Neural cell (in vitro differentiated cells): ENCODE measurements around the gene KRT33A.

Source experiments
- EZH2 ChIP-seq: fragments of 200-600, 300-800 bp; shearing (Covaris generic), sonication (generic); IDR thresholded peaks from 2 replicates; pipeline ENCODE4 v1.6.1; 2014; ENCODE audit warnings: antibody characterized with exemption, low read length, borderline replicate concordance, mild to moderate bottlenecking; ENCODE audit not compliant: insufficient read depth, poor library complexity, severe bottlenecking
- RAD21 ChIP-seq: fragments of 450-650 bp; conservative IDR thresholded peaks from 2 replicates; pipeline ENCODE4 v1.6.1; 2014; ENCODE audit warnings: antibody characterized with exemption, mild to moderate bottlenecking, moderate library complexity
- SMC3 ChIP-seq: fragments of 450-650 bp; conservative IDR thresholded peaks from 2 replicates; pipeline ENCODE4 v1.6.1; 2014; ENCODE audit warnings: antibody characterized with exemption, mild to moderate bottlenecking, moderate library complexity; ENCODE audit not compliant: poor library complexity
- TF ChIP-seq, protein P1 (sequence below): fragments of 450-650 bp; IDR thresholded peaks from 2 replicates; pipeline ENCODE4 v1.5.1; 2014; ENCODE audit warnings: antibody characterized with exemption, mild to moderate bottlenecking, moderate library complexity; ENCODE audit not compliant: poor library complexity, severe bottlenecking
- TF ChIP-seq, protein P2 (sequence below): IDR thresholded peaks from 2 replicates; pipeline ENCODE4 v1.6.1; 2012; ENCODE audit warnings: borderline replicate concordance

DNA sequence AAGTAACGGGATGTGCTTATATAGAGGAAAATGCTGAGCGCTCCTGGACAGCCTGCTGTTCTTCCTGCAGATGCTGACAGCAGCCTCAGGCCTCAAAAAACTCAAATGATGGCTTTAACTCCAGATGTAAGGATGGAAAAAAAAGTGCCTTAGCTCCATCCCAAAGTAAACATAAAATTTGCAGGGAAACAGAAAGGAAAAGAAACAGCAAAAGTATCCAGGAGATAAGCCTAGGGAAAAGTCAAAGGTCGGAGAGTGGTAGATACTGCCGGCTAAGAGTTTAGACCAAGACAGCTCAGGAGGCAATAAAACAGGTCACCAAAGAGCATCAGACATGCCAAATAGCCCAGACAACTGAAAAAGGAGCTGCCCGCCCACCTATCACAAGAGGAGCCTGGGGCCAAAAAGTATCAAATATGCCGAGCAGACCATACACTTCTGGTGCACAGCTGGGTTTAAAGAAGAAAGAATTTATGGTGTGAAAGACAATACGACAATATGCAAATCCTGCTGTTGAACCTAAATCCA, 39.8 kb upstream of the KRT33A start:
- TF ChIP-seq, protein P1, sequence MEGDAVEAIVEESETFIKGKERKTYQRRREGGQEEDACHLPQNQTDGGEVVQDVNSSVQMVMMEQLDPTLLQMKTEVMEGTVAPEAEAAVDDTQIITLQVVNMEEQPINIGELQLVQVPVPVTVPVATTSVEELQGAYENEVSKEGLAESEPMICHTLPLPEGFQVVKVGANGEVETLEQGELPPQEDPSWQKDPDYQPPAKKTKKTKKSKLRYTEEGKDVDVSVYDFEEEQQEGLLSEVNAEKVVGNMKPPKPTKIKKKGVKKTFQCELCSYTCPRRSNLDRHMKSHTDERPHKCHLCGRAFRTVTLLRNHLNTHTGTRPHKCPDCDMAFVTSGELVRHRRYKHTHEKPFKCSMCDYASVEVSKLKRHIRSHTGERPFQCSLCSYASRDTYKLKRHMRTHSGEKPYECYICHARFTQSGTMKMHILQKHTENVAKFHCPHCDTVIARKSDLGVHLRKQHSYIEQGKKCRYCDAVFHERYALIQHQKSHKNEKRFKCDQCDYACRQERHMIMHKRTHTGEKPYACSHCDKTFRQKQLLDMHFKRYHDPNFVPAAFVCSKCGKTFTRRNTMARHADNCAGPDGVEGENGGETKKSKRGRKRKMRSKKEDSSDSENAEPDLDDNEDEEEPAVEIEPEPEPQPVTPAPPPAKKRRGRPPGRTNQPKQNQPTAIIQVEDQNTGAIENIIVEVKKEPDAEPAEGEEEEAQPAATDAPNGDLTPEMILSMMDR = no peak
- TF ChIP-seq, protein P2, sequence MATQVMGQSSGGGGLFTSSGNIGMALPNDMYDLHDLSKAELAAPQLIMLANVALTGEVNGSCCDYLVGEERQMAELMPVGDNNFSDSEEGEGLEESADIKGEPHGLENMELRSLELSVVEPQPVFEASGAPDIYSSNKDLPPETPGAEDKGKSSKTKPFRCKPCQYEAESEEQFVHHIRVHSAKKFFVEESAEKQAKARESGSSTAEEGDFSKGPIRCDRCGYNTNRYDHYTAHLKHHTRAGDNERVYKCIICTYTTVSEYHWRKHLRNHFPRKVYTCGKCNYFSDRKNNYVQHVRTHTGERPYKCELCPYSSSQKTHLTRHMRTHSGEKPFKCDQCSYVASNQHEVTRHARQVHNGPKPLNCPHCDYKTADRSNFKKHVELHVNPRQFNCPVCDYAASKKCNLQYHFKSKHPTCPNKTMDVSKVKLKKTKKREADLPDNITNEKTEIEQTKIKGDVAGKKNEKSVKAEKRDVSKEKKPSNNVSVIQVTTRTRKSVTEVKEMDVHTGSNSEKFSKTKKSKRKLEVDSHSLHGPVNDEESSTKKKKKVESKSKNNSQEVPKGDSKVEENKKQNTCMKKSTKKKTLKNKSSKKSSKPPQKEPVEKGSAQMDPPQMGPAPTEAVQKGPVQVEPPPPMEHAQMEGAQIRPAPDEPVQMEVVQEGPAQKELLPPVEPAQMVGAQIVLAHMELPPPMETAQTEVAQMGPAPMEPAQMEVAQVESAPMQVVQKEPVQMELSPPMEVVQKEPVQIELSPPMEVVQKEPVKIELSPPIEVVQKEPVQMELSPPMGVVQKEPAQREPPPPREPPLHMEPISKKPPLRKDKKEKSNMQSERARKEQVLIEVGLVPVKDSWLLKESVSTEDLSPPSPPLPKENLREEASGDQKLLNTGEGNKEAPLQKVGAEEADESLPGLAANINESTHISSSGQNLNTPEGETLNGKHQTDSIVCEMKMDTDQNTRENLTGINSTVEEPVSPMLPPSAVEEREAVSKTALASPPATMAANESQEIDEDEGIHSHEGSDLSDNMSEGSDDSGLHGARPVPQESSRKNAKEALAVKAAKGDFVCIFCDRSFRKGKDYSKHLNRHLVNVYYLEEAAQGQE = no peak
- no peak for TF ChIP-seq EZH2
- no peak for TF ChIP-seq RAD21
- no peak for TF ChIP-seq SMC3
